ENCODE measurements around the gene OR12D3. TPM values are rescaled to one million over a fixed set of nuclear protein-coding genes. Genes with fewer than 3 reads are reported as not detected.

Gene OR12D3
- total RNA-seq, 1 experiment from 2014 or later: not detected

- no peak overlapping the region for H3K27ac Mint-ChIP-seq
- no peak for ATAC-seq
- no peaks in the 10 kb centered on the region for H3K4me1 Mint-ChIP-seq
Measured at GRCh38 chr6:29345380-29345779, 29.7 kb downstream of the OR12D3 start.

More at GRCh38 chr6:29345380-29345779, 29.7 kb downstream of the OR12D3 start:
- TF ChIP-seq ATF1 (CRISPR knock-in tag; IDR thresholded peaks at IDR 0.05) (no peak), ZNF396 (CRISPR knock-in tag; IDR thresholded peaks at IDR 0.05; ENCODE audit: borderline replicate concordance) (no peak), PRRX2 (CRISPR knock-in tag; IDR thresholded peaks at IDR 0.05) (no peak), TEAD4 (CRISPR knock-in tag; IDR thresholded peaks at IDR 0.05) (no peak), SMAD3 (CRISPR knock-in tag; IDR thresholded peaks at IDR 0.05; ENCODE audit: borderline replicate concordance) (no peak), ZSCAN18 (CRISPR knock-in tag; IDR thresholded peaks at IDR 0.05) (no peak), GABPB1 (CRISPR knock-in tag; IDR thresholded peaks at IDR 0.05) (no peak), USF2 (CRISPR knock-in tag; IDR thresholded peaks at IDR 0.05) (no peak), PRDM15 (CRISPR knock-in tag; IDR thresholded peaks at IDR 0.05) (no peak), AFF4 (CRISPR knock-in tag; IDR thresholded peaks at IDR 0.05; ENCODE audit: borderline replicate concordance) (no peak), MXD4 (CRISPR knock-in tag; IDR thresholded peaks at IDR 0.05; ENCODE audit: borderline replicate concordance) (no peak), NR3C1 (CRISPR knock-in tag; conservative IDR thresholded peaks at IDR 0.05; ENCODE audit: low read depth) (no peak), CDX4 (CRISPR knock-in tag; IDR thresholded peaks at IDR 0.05; ENCODE audit: borderline replicate concordance) (no peak), ZNF121 (CRISPR knock-in tag; IDR thresholded peaks at IDR 0.05) (no peak), TP53 (CRISPR knock-in tag; IDR thresholded peaks at IDR 0.05) (no peak), ZNF671 (CRISPR knock-in tag; IDR thresholded peaks at IDR 0.05) (no peak)
- no peak overlapping the region for H3K4me3 Mint-ChIP-seq
- POLR2A ChIA-PET: no interaction called here
- CTCF ChIA-PET: no interaction called here
- H3K27me3 Mint-ChIP-seq (ENCODE audit: low read depth): no peaks in the 10 kb centered on the region
- no peaks in the 10 kb centered on the region for H3K36me3 Mint-ChIP-seq
- no peak for DNase-seq (ENCODE audit: low spot score)
- peaks cover 7% of the 10 kb centered on the region for H3K9me3 Mint-ChIP-seq
